ENCODE data around the gene EBF3. TPM values are rescaled to one million over a fixed set of nuclear protein-coding genes. Genes with fewer than 3 reads are reported as not detected.

EBF3 gene
- total and polyA plus RNA-seq, 2 experiments from 2014 or later = 0.27 to 0.49 TPM

DNA sequence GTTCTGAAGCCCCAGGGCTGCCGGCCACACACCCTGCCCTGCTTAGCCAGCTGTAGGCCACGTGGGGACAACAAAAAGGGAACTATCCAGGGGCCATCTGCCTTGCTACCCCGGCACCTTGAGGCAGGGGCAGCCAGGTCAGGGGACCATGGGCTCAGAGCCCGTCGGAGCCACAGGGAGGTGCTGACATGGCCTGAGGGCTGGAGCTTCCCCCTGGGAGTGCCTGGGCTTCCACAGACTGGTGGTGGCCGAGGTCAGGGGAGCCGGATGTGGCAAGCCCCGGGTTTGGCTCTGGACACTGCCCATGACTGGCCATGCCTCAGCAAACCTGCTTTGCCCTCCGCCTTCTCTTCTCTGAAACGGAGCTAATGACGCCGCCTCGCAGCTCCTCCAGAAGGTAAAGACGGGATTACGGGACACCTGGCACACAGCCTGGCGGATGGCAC lies 178.5 kb downstream of the EBF3 start (continued):
- TF ChIP-seq, protein P1, sequence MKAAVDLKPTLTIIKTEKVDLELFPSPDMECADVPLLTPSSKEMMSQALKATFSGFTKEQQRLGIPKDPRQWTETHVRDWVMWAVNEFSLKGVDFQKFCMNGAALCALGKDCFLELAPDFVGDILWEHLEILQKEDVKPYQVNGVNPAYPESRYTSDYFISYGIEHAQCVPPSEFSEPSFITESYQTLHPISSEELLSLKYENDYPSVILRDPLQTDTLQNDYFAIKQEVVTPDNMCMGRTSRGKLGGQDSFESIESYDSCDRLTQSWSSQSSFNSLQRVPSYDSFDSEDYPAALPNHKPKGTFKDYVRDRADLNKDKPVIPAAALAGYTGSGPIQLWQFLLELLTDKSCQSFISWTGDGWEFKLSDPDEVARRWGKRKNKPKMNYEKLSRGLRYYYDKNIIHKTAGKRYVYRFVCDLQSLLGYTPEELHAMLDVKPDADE (IDR thresholded peaks at IDR 0.05) = no peak
- no peak for TF ChIP-seq CREB1 (CRISPR knock-in tag; IDR thresholded peaks at IDR 0.05; ENCODE audit: low read depth)
- TF ChIP-seq NANOG (IDR thresholded peaks at IDR 0.05; ENCODE audit: borderline replicate concordance) = no peak
- no peak for TF ChIP-seq JUNB (IDR thresholded peaks at IDR 0.05; ENCODE audit: unreplicated experiment)
- no peak for TF ChIP-seq EZH2phosphoT487 (IDR thresholded peaks at IDR 0.05; ENCODE audit: unreplicated experiment)
- no peak for TF ChIP-seq ZNF331 (CRISPR knock-in tag; IDR thresholded peaks at IDR 0.05; ENCODE audit: low read depth)
- TF ChIP-seq, protein P2, sequence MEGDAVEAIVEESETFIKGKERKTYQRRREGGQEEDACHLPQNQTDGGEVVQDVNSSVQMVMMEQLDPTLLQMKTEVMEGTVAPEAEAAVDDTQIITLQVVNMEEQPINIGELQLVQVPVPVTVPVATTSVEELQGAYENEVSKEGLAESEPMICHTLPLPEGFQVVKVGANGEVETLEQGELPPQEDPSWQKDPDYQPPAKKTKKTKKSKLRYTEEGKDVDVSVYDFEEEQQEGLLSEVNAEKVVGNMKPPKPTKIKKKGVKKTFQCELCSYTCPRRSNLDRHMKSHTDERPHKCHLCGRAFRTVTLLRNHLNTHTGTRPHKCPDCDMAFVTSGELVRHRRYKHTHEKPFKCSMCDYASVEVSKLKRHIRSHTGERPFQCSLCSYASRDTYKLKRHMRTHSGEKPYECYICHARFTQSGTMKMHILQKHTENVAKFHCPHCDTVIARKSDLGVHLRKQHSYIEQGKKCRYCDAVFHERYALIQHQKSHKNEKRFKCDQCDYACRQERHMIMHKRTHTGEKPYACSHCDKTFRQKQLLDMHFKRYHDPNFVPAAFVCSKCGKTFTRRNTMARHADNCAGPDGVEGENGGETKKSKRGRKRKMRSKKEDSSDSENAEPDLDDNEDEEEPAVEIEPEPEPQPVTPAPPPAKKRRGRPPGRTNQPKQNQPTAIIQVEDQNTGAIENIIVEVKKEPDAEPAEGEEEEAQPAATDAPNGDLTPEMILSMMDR (conservative IDR thresholded peaks at IDR 0.05; ENCODE audit: low read depth in 2 of 2) = no peak

Small RNAs within 50 kb of the gene (microRNA-seq; reads per million reads assigned to microRNA genes)
- gene MIR4297 = not detected

Small RNAs within 50 kb of the gene (small RNA-seq; reads per million reads assigned to genes)
- gene AL354950.2 (ENCODE audit: low replicate concordance) = not detected
- gene MIR4297 (ENCODE audit: low replicate concordance) = not detected

Other genes starting within 250 kb of the EBF3 start
- gene C10orf143, start 146.6 kb upstream of the EBF3 start, total RNA-seq (2014; rRNA removed; shearing (Covaris generic)) = 0.21 and 0.62 TPM in 2 replicates
- gene C10orf143, start 146.6 kb upstream of the EBF3 start, polyA plus RNA-seq (2016; fragmentation: Nextera tagmentation; extraction: Ambion mirVana) = 3.7 and 4.8 TPM in 2 replicates
- 141 and 146 TPM in 2 replicates for gene GLRX3, start 172.1 kb upstream of the EBF3 start, total RNA-seq (2014; rRNA removed; shearing (Covaris generic))
- 175 and 201 TPM in 2 replicates for gene GLRX3, start 172.1 kb upstream of the EBF3 start, polyA plus RNA-seq (2016; fragmentation: Nextera tagmentation; extraction: Ambion mirVana)